ENCODE measurements around the gene EIF2A. TPM values are rescaled to one million over a fixed set of nuclear protein-coding genes. Genes with fewer than 3 reads are reported as not detected.

EIF2A gene
- polyA plus RNA-seq, 1 of the 3 experiments (the other 2 are of a cell fraction): 67.0 TPM

GRCh38 chr3:150515210-150515609, 31.4 kb upstream of the EIF2A start:
- Histone ChIP-seq H3K4me1 (ENCODE audit: control insufficient read depth in 1 of 2, insufficient read depth in 2 of 2, low read depth in 1 of 2, low read length in 1 of 2) (no peaks in the 10 kb centered on the region), H3K9me3 (no peaks in the 10 kb centered on the region), H3K36me3 (replicated peaks in 1 of 2; ENCODE audit: control insufficient read depth in 1 of 2, insufficient read depth in 2 of 2, low read length in 1 of 2) (no peaks in the 10 kb centered on the region), H3K9ac (no peak overlapping the region), H3K9me2 (no peaks in the 10 kb centered on the region), H4K20me1 (ENCODE audit: insufficient read depth) (no peaks in the 10 kb centered on the region), H3K79me2 (ENCODE audit: insufficient read depth) (no peaks in the 10 kb centered on the region), H3K27me3 (ENCODE audit: insufficient read depth) (no peaks in the 10 kb centered on the region), H2AFZ (ENCODE audit: low read depth) (no peak overlapping the region), H3K4me3 (ENCODE audit: low read depth in 2 of 2, low read length in 1 of 2) (no peak overlapping the region), H3K27ac (ENCODE audit: low read depth in 2 of 2, low read length in 1 of 2) (no peak overlapping the region), H3F3A (replicated peaks; ENCODE audit: insufficient read depth) (no peaks in the 10 kb centered on the region), H3K4me2 (no peak overlapping the region)
- CTCF ChIA-PET: no interaction called here
- POLR2A ChIA-PET: no interaction called here
- WGBS (ENCODE audit: low lambda C conversion rate): 77% methylated on average over 4 of the region's 4 CpGs
- no peak for TF ChIP-seq TEAD4 (IDR thresholded peaks at IDR 0.05; ENCODE audit: borderline replicate concordance, insufficient read depth)
- TF ChIP-seq, protein P1, sequence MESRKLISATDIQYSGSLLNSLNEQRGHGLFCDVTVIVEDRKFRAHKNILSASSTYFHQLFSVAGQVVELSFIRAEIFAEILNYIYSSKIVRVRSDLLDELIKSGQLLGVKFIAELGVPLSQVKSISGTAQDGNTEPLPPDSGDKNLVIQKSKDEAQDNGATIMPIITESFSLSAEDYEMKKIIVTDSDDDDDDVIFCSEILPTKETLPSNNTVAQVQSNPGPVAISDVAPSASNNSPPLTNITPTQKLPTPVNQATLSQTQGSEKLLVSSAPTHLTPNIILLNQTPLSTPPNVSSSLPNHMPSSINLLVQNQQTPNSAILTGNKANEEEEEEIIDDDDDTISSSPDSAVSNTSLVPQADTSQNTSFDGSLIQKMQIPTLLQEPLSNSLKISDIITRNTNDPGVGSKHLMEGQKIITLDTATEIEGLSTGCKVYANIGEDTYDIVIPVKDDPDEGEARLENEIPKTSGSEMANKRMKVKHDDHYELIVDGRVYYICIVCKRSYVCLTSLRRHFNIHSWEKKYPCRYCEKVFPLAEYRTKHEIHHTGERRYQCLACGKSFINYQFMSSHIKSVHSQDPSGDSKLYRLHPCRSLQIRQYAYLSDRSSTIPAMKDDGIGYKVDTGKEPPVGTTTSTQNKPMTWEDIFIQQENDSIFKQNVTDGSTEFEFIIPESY (IDR thresholded peaks at IDR 0.05; ENCODE audit: borderline replicate concordance, low read depth): no peak
- no peak for TF ChIP-seq SIN3A (IDR thresholded peaks at IDR 0.05; ENCODE audit: borderline replicate concordance, low read depth, low read length)
- TF ChIP-seq EZH2phosphoT487 (IDR thresholded peaks at IDR 0.05; ENCODE audit: borderline replicate concordance, low read depth): no peak
- no peak for TF ChIP-seq PBX3 (IDR thresholded peaks at IDR 0.05)
- TF ChIP-seq GATA2 (CRISPR knock-in tag; IDR thresholded peaks at IDR 0.05): no peak
- no peak for TF ChIP-seq CTCF (IDR thresholded peaks at IDR 0.05)
- no peak for TF ChIP-seq CHD2 (IDR thresholded peaks at IDR 0.05; ENCODE audit: low read length, partially characterized antibody)
- TF ChIP-seq RXRA (IDR thresholded peaks at IDR 0.05; ENCODE audit: borderline replicate concordance, low read depth): no peak
- no peak for TF ChIP-seq EP300 (IDR thresholded peaks at IDR 0.05; ENCODE audit: borderline replicate concordance in 1 of 2, low read depth in 1 of 2, low read length in 1 of 2)
- TF ChIP-seq, protein P2, sequence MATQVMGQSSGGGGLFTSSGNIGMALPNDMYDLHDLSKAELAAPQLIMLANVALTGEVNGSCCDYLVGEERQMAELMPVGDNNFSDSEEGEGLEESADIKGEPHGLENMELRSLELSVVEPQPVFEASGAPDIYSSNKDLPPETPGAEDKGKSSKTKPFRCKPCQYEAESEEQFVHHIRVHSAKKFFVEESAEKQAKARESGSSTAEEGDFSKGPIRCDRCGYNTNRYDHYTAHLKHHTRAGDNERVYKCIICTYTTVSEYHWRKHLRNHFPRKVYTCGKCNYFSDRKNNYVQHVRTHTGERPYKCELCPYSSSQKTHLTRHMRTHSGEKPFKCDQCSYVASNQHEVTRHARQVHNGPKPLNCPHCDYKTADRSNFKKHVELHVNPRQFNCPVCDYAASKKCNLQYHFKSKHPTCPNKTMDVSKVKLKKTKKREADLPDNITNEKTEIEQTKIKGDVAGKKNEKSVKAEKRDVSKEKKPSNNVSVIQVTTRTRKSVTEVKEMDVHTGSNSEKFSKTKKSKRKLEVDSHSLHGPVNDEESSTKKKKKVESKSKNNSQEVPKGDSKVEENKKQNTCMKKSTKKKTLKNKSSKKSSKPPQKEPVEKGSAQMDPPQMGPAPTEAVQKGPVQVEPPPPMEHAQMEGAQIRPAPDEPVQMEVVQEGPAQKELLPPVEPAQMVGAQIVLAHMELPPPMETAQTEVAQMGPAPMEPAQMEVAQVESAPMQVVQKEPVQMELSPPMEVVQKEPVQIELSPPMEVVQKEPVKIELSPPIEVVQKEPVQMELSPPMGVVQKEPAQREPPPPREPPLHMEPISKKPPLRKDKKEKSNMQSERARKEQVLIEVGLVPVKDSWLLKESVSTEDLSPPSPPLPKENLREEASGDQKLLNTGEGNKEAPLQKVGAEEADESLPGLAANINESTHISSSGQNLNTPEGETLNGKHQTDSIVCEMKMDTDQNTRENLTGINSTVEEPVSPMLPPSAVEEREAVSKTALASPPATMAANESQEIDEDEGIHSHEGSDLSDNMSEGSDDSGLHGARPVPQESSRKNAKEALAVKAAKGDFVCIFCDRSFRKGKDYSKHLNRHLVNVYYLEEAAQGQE (IDR thresholded peaks at IDR 0.05; ENCODE audit: low read depth, low read length): no peak
- TF ChIP-seq RCOR1 (IDR thresholded peaks at IDR 0.05; ENCODE audit: low read length): no peak
- no peak for TF ChIP-seq FOSL2 (IDR thresholded peaks at IDR 0.05; ENCODE audit: borderline replicate concordance, low read depth)
- no peak for TF ChIP-seq SMC3 (IDR thresholded peaks at IDR 0.05; ENCODE audit: low read depth, low read length)
- no peak for TF ChIP-seq POLR2AphosphoS5 (IDR thresholded peaks at IDR 0.05; ENCODE audit: low read depth, low read length)
- TF ChIP-seq RAD21 (IDR thresholded peaks at IDR 0.05; ENCODE audit: low read length): no peak
- DNase-seq: no peak

Data from SK-N-SH (cell line).